Activated T-helper 1 cell treated with anti-CD3 and anti-CD28 coated beads, Interleukin-12 subunit alpha, Interleukin-12 subunit beta, Interleukin-2, Interleukin-4 antibody, amounts not matched to agents 30 ng/mL and 10 ng/mL and 1 ng/mL, durations not matched to agents 14 hours and 24 hours and 36 hours (primary cell): ENCODE data around the gene CST6. TPM values are rescaled to one million over a fixed set of nuclear protein-coding genes. Genes with fewer than 3 reads are reported as not detected.

ENCODE experiments used
- DNase-seq: peaks from one replicate; pipeline ENCODE4 v3.0.0; 2021; ENCODE audit warnings: low spot score
- H3K27ac Mint-ChIP-seq: one replicate; pipeline ENCODE4 v1.8.0; 2021; ENCODE audit warnings: mild to moderate bottlenecking, mixed read lengths
- H3K27me3 Mint-ChIP-seq: one replicate; pipeline ENCODE4 v1.8.0; 2022; ENCODE audit warnings: mild to moderate bottlenecking, moderate library complexity, mixed read lengths; ENCODE audit not compliant: insufficient read depth
- H3K36me3 Mint-ChIP-seq: one replicate; pipeline ENCODE4 v1.8.0; 2021; ENCODE audit warnings: low read depth, mixed read lengths
- H3K4me1 Mint-ChIP-seq: one replicate; pipeline ENCODE4 v1.8.0; 2021; ENCODE audit warnings: low read depth, mixed read lengths
- H3K4me3 Mint-ChIP-seq: one replicate; pipeline ENCODE4 v1.8.0; 2021; ENCODE audit warnings: mild to moderate bottlenecking, moderate library complexity, mixed read lengths
- H3K9me3 Mint-ChIP-seq: one replicate; pipeline ENCODE4 v1.8.0; 2021; ENCODE audit warnings: mixed read lengths
- intact Hi-C: fragments of 100-400 bp; cut with micrococcal nuclease; formaldehyde crosslinking; loops from one replicate; pipeline ENCODE4 v1.15.1; 2024
- total RNA-seq: library from RNA; stranded (reverse); gene quantifications from 2 replicates; pipeline ENCODE4 v1.2.3, GENCODE V29; 2022

The CST6 gene
- total RNA-seq, 1 donor from 2014 or later = 1.7 TPM

- no peaks in the 10 kb centered on the region for H3K9me3 Mint-ChIP-seq
- intact Hi-C loops = no loop called here
- no peak for DNase-seq
- no peak overlapping the region for H3K4me3 Mint-ChIP-seq
- peaks cover 35% of the 10 kb centered on the region for H3K36me3 Mint-ChIP-seq
- no peaks in the 10 kb centered on the region for H3K27me3 Mint-ChIP-seq
- no peaks in the 10 kb centered on the region for H3K4me1 Mint-ChIP-seq
- no peak overlapping the region for H3K27ac Mint-ChIP-seq
These were observed 34.0 kb upstream of the CST6 start for GRCh38 chr11:65977621-65978390.

- no peak overlapping the region for H3K4me3 Mint-ChIP-seq
- no peak overlapping the region for H3K27ac Mint-ChIP-seq
- no peak for DNase-seq
- H3K27me3 Mint-ChIP-seq = no peaks in the 10 kb centered on the region
- intact Hi-C loops = no loop called here
- no peaks in the 10 kb centered on the region for H3K9me3 Mint-ChIP-seq
- peaks cover 28% of the 10 kb centered on the region for H3K36me3 Mint-ChIP-seq
- no peaks in the 10 kb centered on the region for H3K4me1 Mint-ChIP-seq
These were observed 33.2 kb upstream of the CST6 start for GRCh38 chr11:65978391-65979238.

GRCh38 chr11:65979261-65979759 is 32.5 kb upstream of the CST6 start:
- no peaks in the 10 kb centered on the region for H3K9me3 Mint-ChIP-seq
- intact Hi-C loops = no loop called here
- H3K4me3 Mint-ChIP-seq = no peak overlapping the region
- H3K4me1 Mint-ChIP-seq = no peaks in the 10 kb centered on the region
- no peaks in the 10 kb centered on the region for H3K27me3 Mint-ChIP-seq
- peaks cover 25% of the 10 kb centered on the region for H3K36me3 Mint-ChIP-seq
- H3K27ac Mint-ChIP-seq = no peak overlapping the region
- no peak for DNase-seq

- DNase-seq = no peak
- intact Hi-C loops = no loop called here
- H3K27ac Mint-ChIP-seq = no peak overlapping the region
- no peak overlapping the region for H3K4me3 Mint-ChIP-seq
- no peaks in the 10 kb centered on the region for H3K4me1 Mint-ChIP-seq
- H3K27me3 Mint-ChIP-seq = no peaks in the 10 kb centered on the region
- no peaks in the 10 kb centered on the region for H3K9me3 Mint-ChIP-seq
- H3K36me3 Mint-ChIP-seq = peaks cover 18% of the 10 kb centered on the region
These were observed 30.6 kb upstream of the CST6 start for GRCh38 chr11:65981101-65981740.

GRCh38 chr11:65981972-65982823 is 29.6 kb upstream of the CST6 start:
- no peak overlapping the region for H3K4me3 Mint-ChIP-seq

GRCh38 chr11:65982824-65983588 is 28.8 kb upstream of the CST6 start:
- Mint-ChIP-seq H3K4me1 (no peaks in the 10 kb centered on the region), H3K27ac (no peak overlapping the region), H3K4me3 (no peak overlapping the region), H3K27me3 (no peaks in the 10 kb centered on the region), H3K9me3 (no peaks in the 10 kb centered on the region), H3K36me3 (peaks cover 11% of the 10 kb centered on the region)
- DNase-seq = no peak
- intact Hi-C loops = no loop called here

More at GRCh38 chr11:65981972-65982823, 29.6 kb upstream of the CST6 start:
- Mint-ChIP-seq H3K9me3 (no peaks in the 10 kb centered on the region), H3K36me3 (peaks cover 16% of the 10 kb centered on the region), H3K4me1 (no peaks in the 10 kb centered on the region), H3K27me3 (no peaks in the 10 kb centered on the region), H3K27ac (no peak overlapping the region)
- no peak for DNase-seq
- intact Hi-C loops = no loop called here

GRCh38 chr11:65983589-65983987 is 28.2 kb upstream of the CST6 start:
- no peak overlapping the region for H3K4me3 Mint-ChIP-seq
- intact Hi-C loops = no loop called here
- no peak for DNase-seq

GRCh38 chr11:65987336-65987735 is 24.5 kb upstream of the CST6 start:
- no peak overlapping the region for H3K27ac Mint-ChIP-seq
- no peaks in the 10 kb centered on the region for H3K9me3 Mint-ChIP-seq
- intact Hi-C loops = no loop called here
- H3K36me3 Mint-ChIP-seq = peaks cover 5% of the 10 kb centered on the region
- DNase-seq = no peak
- peaks cover 8% of the 10 kb centered on the region for H3K4me1 Mint-ChIP-seq
- H3K4me3 Mint-ChIP-seq = no peak overlapping the region
- H3K27me3 Mint-ChIP-seq = no peaks in the 10 kb centered on the region

More at GRCh38 chr11:65983589-65983987, 28.2 kb upstream of the CST6 start:
- Mint-ChIP-seq H3K27me3 (no peaks in the 10 kb centered on the region), H3K36me3 (peaks cover 9% of the 10 kb centered on the region), H3K9me3 (no peaks in the 10 kb centered on the region), H3K4me1 (peaks cover under 1% of the 10 kb centered on the region), H3K27ac (no peak overlapping the region)

- H3K27me3 Mint-ChIP-seq = no peaks in the 10 kb centered on the region
- no peak overlapping the region for H3K4me3 Mint-ChIP-seq
- DNase-seq = peak; percentile 88
- intact Hi-C loops = loop anchor here (1.0 to 2.0 kb wide), 12 partner anchors 13 to 283 kb away; partner anchors contain the start of genes AP5B1, BANF1, C11orf68 and DRAP1
- no peaks in the 10 kb centered on the region for H3K9me3 Mint-ChIP-seq
- peaks cover 5% of the 10 kb centered on the region for H3K36me3 Mint-ChIP-seq
- peaks cover 8% of the 10 kb centered on the region for H3K4me1 Mint-ChIP-seq
- H3K27ac Mint-ChIP-seq = peak overlapping the region; percentile 79
These were observed 22.8 kb upstream of the CST6 start for GRCh38 chr11:65988791-65989592.

- no peak for DNase-seq
- no peaks in the 10 kb centered on the region for H3K27me3 Mint-ChIP-seq
- no peak overlapping the region for H3K27ac Mint-ChIP-seq
- H3K36me3 Mint-ChIP-seq = peaks cover 11% of the 10 kb centered on the region
- peaks cover 8% of the 10 kb centered on the region for H3K4me1 Mint-ChIP-seq
- H3K9me3 Mint-ChIP-seq = no peaks in the 10 kb centered on the region
- intact Hi-C loops = no loop called here
- no peak overlapping the region for H3K4me3 Mint-ChIP-seq
These were observed 19.8 kb upstream of the CST6 start for GRCh38 chr11:65992056-65992455.

GRCh38 chr11:65997286-65997685 is 14.5 kb upstream of the CST6 start:
- Mint-ChIP-seq H3K4me3 (peak overlapping the region; percentile 5), H3K27me3 (no peaks in the 10 kb centered on the region), H3K27ac (peak overlapping the region; percentile 49), H3K4me1 (peaks cover 19% of the 10 kb centered on the region), H3K9me3 (no peaks in the 10 kb centered on the region), H3K36me3 (peaks cover 41% of the 10 kb centered on the region)
- no peak for DNase-seq
- intact Hi-C loops = no loop called here
